Activated B cell treated with CpG ODN at 0.5 μM for 24 hours (primary cell): Measurements from ENCODE around the gene TFCP2L1. TPM values are rescaled to one million over a fixed set of nuclear protein-coding genes. Genes with fewer than 3 reads are reported as not detected.

ENCODE experiments used
- ATAC-seq: fragments of 200-7000 bp; cut with Tn5 transposase; one replicate; pipeline ENCODE4 v1.10.0; 2021; ENCODE audit warnings: low read depth, mild to moderate bottlenecking, moderate library complexity
- CTCF ChIA-PET: fragments of 350-600 bp; sonication (Branson Sonifier 250); formaldehyde crosslinking; loops from one replicate; lab custom pipeline; 2021; ENCODE audit warnings: antibody characterized with exemption; lab: Charles Lee
- POLR2A ChIA-PET: fragments of 350-600 bp; sonication (Branson Sonifier 250); formaldehyde crosslinking; loops from one replicate; lab custom pipeline; 2021; ENCODE audit warnings: antibody characterized with exemption; lab: Charles Lee
- DNase-seq: peaks from one replicate; pipeline ENCODE4 v3.0.0; 2022
- H3K27ac Mint-ChIP-seq: one replicate; pipeline ENCODE4 v1.8.0; 2020; ENCODE audit warnings: mixed read lengths
- H3K27me3 Mint-ChIP-seq: one replicate; pipeline ENCODE4 v1.8.0; 2021; ENCODE audit warnings: mixed read lengths
- H3K36me3 Mint-ChIP-seq: one replicate; pipeline ENCODE4 v1.8.0; 2021; ENCODE audit warnings: low read depth, mixed read lengths
- H3K4me1 Mint-ChIP-seq: one replicate; pipeline ENCODE4 v1.8.0; 2021; ENCODE audit warnings: mixed read lengths
- H3K4me3 Mint-ChIP-seq: one replicate; pipeline ENCODE4 v1.8.0; 2020; ENCODE audit warnings: mild to moderate bottlenecking, mixed read lengths
- H3K9me3 Mint-ChIP-seq: one replicate; pipeline ENCODE4 v1.8.0; 2020; ENCODE audit warnings: mixed read lengths
- intact Hi-C: fragments of 100-400 bp; cut with micrococcal nuclease; formaldehyde crosslinking; loops from one replicate; pipeline ENCODE4 v1.15.1; 2024
- total RNA-seq: library from RNA; stranded (reverse); gene quantifications from 2 replicates; pipeline ENCODE4 v1.2.3, GENCODE V29; 2022
- TF ChIP-seq, protein P1 (sequence below): fragments of 200-600 bp; IDR thresholded peaks from one replicate; pipeline ENCODE4 v1.8.0; 2022; ENCODE audit warnings: antibody characterized with exemption, mild to moderate bottlenecking

Gene TFCP2L1
- total RNA-seq, 1 donor from 2014 or later: 0.13 TPM

GRCh38 chr2:121196132-121196848 is 88.7 kb downstream of the TFCP2L1 start:
- DNase-seq: no peak
- ATAC-seq: no peak
- Mint-ChIP-seq H3K4me3 (no peak overlapping the region), H3K27ac (no peak overlapping the region), H3K27me3 (no peaks in the 10 kb centered on the region), H3K36me3 (no peaks in the 10 kb centered on the region), H3K9me3 (no peaks in the 10 kb centered on the region), H3K4me1 (no peaks in the 10 kb centered on the region)
- intact Hi-C loops: no loop called here
- ChIA-PET POLR2A (no interaction called here), CTCF (no interaction called here)
- TF ChIP-seq, protein P1, sequence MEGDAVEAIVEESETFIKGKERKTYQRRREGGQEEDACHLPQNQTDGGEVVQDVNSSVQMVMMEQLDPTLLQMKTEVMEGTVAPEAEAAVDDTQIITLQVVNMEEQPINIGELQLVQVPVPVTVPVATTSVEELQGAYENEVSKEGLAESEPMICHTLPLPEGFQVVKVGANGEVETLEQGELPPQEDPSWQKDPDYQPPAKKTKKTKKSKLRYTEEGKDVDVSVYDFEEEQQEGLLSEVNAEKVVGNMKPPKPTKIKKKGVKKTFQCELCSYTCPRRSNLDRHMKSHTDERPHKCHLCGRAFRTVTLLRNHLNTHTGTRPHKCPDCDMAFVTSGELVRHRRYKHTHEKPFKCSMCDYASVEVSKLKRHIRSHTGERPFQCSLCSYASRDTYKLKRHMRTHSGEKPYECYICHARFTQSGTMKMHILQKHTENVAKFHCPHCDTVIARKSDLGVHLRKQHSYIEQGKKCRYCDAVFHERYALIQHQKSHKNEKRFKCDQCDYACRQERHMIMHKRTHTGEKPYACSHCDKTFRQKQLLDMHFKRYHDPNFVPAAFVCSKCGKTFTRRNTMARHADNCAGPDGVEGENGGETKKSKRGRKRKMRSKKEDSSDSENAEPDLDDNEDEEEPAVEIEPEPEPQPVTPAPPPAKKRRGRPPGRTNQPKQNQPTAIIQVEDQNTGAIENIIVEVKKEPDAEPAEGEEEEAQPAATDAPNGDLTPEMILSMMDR: no peak

DNA sequence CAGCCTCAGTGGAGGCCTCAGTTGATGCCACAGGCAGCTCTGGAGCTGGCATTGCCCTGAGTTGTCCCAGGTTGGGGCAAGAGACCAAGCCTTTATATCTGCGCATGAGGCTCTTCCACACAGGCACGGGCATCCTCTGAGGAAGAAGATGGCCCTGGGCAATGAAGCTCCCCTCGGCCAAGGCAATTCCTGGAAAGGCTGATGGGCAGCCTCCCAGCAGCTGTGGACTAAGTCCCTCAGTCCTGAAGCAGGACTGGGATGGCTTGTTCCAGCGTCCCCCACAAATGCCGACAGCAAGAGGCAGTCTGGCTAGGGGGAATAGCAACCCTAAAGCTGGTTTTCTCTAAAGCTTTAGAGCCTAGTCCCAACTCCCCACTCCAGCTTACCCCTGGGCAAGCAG is 90.0 kb downstream of the TFCP2L1 start:
- TF ChIP-seq, protein P1: no peak
- no peak overlapping the region for H3K27ac Mint-ChIP-seq
- POLR2A ChIA-PET: no interaction called here
- no peaks in the 10 kb centered on the region for H3K9me3 Mint-ChIP-seq
- H3K27me3 Mint-ChIP-seq: no peaks in the 10 kb centered on the region
- intact Hi-C loops: no loop called here
- H3K36me3 Mint-ChIP-seq: no peaks in the 10 kb centered on the region
- DNase-seq (no peak), ATAC-seq (no peak)
- no peaks in the 10 kb centered on the region for H3K4me1 Mint-ChIP-seq
- CTCF ChIA-PET: no interaction called here
- H3K4me3 Mint-ChIP-seq: no peak overlapping the region

DNA sequence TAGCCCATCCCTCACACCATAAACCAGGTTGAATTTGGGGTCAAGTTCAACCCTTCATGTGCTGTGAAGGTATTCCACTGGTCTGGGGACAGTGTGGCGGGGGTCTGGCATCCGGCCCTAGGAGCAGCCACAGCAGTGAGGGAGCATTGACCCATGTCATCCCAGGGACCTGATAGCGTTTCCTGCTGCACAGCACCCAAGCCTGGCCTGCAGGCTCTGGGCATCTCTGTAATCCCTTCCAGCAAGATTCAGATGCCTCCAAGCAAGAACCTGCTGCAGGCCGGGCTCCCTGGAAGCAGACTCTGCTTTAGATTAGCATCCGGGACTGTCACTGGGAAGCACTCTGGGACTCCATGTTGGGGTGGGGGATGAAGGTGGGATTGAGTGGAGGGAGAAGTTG is 90.4 kb downstream of the TFCP2L1 start:
- intact Hi-C loops: no loop called here
- H3K9me3 Mint-ChIP-seq: no peaks in the 10 kb centered on the region
- TF ChIP-seq, protein P1: no peak
- H3K36me3 Mint-ChIP-seq: no peaks in the 10 kb centered on the region
- ChIA-PET CTCF (no interaction called here), POLR2A (no interaction called here)
- ATAC-seq: no peak
- no peaks in the 10 kb centered on the region for H3K4me1 Mint-ChIP-seq
- H3K4me3 Mint-ChIP-seq: no peak overlapping the region
- H3K27ac Mint-ChIP-seq: no peak overlapping the region
- DNase-seq: no peak
- no peaks in the 10 kb centered on the region for H3K27me3 Mint-ChIP-seq

- H3K27me3 Mint-ChIP-seq: no peaks in the 10 kb centered on the region
Measured at GRCh38 chr2:121193185-121193584, 91.8 kb downstream of the TFCP2L1 start.

GRCh38 chr2:121192576-121192975 is 92.4 kb downstream of the TFCP2L1 start:
- TF ChIP-seq, protein P1: no peak
- DNase-seq (no peak), ATAC-seq (no peak)
- intact Hi-C loops: no loop called here
- Mint-ChIP-seq H3K4me1 (no peaks in the 10 kb centered on the region), H3K27ac (no peak overlapping the region), H3K27me3 (no peaks in the 10 kb centered on the region), H3K36me3 (no peaks in the 10 kb centered on the region), H3K4me3 (no peak overlapping the region), H3K9me3 (no peaks in the 10 kb centered on the region)
- CTCF ChIA-PET: no interaction called here
- POLR2A ChIA-PET: no interaction called here

More at GRCh38 chr2:121193185-121193584, 91.8 kb downstream of the TFCP2L1 start:
- no peaks in the 10 kb centered on the region for H3K4me1 Mint-ChIP-seq
- intact Hi-C loops: no loop called here
- H3K4me3 Mint-ChIP-seq: no peak overlapping the region
- TF ChIP-seq, protein P1: no peak
- ChIA-PET POLR2A (no interaction called here), CTCF (no interaction called here)
- DNase-seq: no peak
- ATAC-seq: no peak
- H3K27ac Mint-ChIP-seq: no peak overlapping the region
- H3K9me3 Mint-ChIP-seq: no peaks in the 10 kb centered on the region
- no peaks in the 10 kb centered on the region for H3K36me3 Mint-ChIP-seq
